AG04450 (cell line): ENCODE measurements around the gene RNF145. TPM values are rescaled to one million over a fixed set of nuclear protein-coding genes. Genes with fewer than 3 reads are reported as not detected.

Experiments
- CTCF ChIA-PET: fragments of 300-600, 350-600 bp; formaldehyde crosslinking; extraction: SDS; loops from one replicate; lab custom pipeline; 2022; ENCODE audit warnings: antibody characterized with exemption, inconsistent platforms; lab: Charles Lee
- POLR2A ChIA-PET: fragments of 350-600 bp; formaldehyde crosslinking; extraction: SDS; loops from one replicate; lab custom pipeline; 2021; ENCODE audit warnings: antibody characterized with exemption, inconsistent platforms; lab: Yijun Ruan, JAX
- DNase-seq: peaks from one replicate; pipeline ENCODE4 v3.0.0-alpha.2; 2011; ENCODE audit warnings: low read depth, low spot score
- H3K27ac ChIP-seq: one replicate; pipeline ENCODE4 v1.5.1; 2012; ENCODE audit warnings: low read depth, low read length, control low read depth
- H3K27me3 ChIP-seq: one replicate; pipeline ENCODE4 v1.6.0; 2012; ENCODE audit warnings: low read length; ENCODE audit not compliant: control insufficient read depth, insufficient read depth
- H3K4me3 ChIP-seq: 2 replicates; pipeline ENCODE4 v1.5.1; 2011; ENCODE audit warnings: mild to moderate bottlenecking, low read depth, low read length, control low read depth
- H3K9me3 ChIP-seq: 2 replicates; pipeline ENCODE4 v1.5.1; 2012; ENCODE audit warnings: low read length; ENCODE audit not compliant: control insufficient read depth, insufficient read depth
- polyA plus RNA-seq: library from polyadenylated mRNA; depleted of rRNA; stranded (reverse); fragments of >200 nt; gene quantifications from 2 replicates; pipeline ENCODE4 v1.2.3, GENCODE V29; 2011
- TF ChIP-seq, protein P1 (sequence below): IDR thresholded peaks from 2 replicates; pipeline ENCODE4 v1.5.1; 2011; ENCODE audit warnings: low read depth, low read length, control low read depth, inconsistent platforms

RNF145 gene
- polyA plus RNA-seq, 1 experiment = 66.3 TPM

DNA sequence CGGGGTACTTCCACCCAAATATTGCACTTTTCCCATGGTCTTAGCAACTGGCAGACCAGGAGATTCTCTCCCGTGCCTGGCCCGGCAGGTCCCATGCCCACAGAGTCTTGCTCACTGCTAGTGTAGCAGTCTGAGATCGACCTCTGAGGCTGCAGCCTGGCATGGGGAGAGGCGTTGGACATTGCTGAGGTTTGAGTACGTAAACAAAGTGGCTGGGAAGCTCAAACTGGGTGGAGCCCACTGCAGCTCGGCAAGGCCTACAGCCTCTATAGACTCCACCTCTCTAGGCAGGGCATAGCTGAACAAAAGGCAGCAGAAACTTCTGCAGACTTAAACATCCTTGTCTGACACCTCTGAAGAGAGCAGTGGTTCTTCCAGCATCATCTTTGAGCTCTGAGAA is 69.6 kb downstream of the RNF145 start:
- CTCF ChIA-PET = no interaction called here
- Histone ChIP-seq H3K4me3 (no peak overlapping the region), H3K27ac (no peak overlapping the region), H3K9me3 (no peaks in the 10 kb centered on the region), H3K27me3 (no peaks in the 10 kb centered on the region)
- TF ChIP-seq, protein P1, sequence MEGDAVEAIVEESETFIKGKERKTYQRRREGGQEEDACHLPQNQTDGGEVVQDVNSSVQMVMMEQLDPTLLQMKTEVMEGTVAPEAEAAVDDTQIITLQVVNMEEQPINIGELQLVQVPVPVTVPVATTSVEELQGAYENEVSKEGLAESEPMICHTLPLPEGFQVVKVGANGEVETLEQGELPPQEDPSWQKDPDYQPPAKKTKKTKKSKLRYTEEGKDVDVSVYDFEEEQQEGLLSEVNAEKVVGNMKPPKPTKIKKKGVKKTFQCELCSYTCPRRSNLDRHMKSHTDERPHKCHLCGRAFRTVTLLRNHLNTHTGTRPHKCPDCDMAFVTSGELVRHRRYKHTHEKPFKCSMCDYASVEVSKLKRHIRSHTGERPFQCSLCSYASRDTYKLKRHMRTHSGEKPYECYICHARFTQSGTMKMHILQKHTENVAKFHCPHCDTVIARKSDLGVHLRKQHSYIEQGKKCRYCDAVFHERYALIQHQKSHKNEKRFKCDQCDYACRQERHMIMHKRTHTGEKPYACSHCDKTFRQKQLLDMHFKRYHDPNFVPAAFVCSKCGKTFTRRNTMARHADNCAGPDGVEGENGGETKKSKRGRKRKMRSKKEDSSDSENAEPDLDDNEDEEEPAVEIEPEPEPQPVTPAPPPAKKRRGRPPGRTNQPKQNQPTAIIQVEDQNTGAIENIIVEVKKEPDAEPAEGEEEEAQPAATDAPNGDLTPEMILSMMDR = no peak
- no peak for DNase-seq
- POLR2A ChIA-PET = no interaction called here

DNA sequence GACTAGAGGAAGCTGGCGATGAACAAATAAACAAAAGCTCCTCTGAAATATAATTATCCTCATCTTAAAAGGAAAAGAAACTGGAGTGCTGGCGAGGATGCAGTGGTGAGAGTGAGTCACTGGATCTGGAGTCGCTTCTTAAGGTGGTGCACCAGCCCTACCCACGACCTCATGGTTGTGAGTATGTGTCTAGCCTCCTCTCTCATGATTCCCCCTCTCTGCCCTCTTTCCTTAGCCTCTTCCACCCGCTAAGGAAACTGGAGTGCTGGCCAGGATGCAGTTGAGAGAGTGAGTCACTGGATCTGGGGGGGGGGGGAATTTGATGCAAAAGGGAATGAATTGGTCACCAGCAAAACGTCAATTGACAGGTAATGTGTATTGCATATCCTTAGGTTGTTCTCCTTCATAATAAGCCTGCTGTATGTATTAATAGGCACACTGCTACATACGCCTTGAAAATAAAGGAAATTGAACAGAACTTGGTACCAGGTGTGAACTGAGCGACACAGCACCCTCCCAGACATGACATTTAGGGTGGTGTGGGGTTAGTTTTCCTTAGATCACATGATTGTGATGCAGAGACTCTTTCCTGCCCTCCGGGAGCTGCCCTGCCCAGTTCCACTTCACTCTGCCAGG is 73.3 kb downstream of the RNF145 start:
- CTCF ChIA-PET = interaction anchor here (0.6 to 2.0 kb wide), 5 partner anchors 21 to 1061 kb away, joined by 3 to 12 read pairs (median 3); no protein-coding TSS in a partner anchor
- POLR2A ChIA-PET = no interaction called here
- TF ChIP-seq, protein P1 = no peak
- no peaks in the 10 kb centered on the region for H3K27me3 ChIP-seq
- H3K27ac ChIP-seq = no peak overlapping the region
- H3K4me3 ChIP-seq = no peak overlapping the region
- H3K9me3 ChIP-seq = no peaks in the 10 kb centered on the region
- no peak for DNase-seq

DNA sequence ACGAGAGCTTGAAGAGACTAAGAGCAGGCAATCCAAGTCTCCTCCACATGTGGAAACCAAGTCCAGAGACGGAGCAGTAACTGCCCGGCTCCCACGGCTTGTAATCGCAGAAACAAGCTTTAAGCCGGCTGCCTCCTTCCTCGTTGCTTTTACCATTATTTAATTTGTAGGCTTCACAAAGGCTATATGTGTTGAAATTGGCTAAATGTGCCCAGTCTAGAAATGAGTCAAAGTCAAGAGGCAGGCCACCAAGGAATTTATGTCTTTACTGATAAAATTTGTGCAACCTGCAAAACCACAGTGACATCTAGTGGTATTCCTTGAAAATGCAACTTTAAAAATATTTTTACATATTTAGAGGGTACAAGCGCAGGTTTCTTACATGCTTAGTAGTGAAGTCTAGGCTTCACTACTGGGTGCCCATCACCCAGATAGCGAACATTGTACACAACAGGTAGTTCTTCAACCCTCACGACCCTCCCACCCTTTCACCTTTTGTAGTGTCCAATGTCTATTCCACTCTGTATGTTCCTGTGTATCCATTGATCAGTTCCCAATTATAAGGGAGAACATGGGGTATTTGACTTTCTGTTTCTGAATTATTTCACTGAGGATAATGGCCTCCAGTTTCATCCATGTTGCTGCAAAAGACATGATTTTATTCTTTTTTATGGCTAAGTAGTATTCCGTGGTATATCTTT is 76.2 kb downstream of the RNF145 start:
- ChIA-PET POLR2A (no interaction called here), CTCF (interaction anchor here (0.5 to 2.5 kb wide), 39 partner anchors 9 to 1371 kb away, joined by 3 to 104 read pairs (median 4); no protein-coding TSS in a partner anchor)
- TF ChIP-seq, protein P1 = peak; percentile 80
- no peak overlapping the region for H3K4me3 ChIP-seq
- H3K27ac ChIP-seq = no peak overlapping the region
- peak; percentile 15 for DNase-seq
- H3K27me3 ChIP-seq = peaks cover 11% of the 10 kb centered on the region
- no peaks in the 10 kb centered on the region for H3K9me3 ChIP-seq

DNA sequence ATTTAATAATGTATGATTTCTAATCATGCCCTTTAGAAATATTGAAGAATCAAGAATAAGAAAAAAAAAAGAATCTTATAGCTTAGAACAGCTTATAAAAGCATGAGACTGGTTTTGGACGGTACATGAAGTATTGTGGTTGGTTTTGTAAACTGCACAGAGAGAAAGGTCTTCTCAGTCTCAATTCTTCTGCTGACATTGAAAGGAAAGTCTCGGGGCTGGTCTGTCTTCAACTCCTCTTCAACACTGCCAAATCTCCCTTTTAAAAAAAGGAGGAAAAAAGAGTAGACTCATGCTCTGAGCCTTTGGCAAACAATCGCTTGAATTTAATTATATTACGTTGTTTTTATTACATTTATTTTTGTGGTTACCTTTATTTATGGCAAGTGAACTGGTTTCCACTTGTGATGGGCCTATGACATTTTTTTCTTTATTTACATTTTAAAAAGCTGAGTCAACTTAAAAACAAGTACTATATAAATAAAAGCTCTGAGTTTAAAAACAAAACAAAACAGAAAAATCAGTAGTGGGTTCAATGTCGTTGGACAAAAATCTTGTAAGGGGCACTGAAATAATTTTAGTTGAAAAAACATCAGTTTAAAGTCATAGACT is 76.8 kb downstream of the RNF145 start:
- ChIA-PET POLR2A (no interaction called here), CTCF (interaction anchor here (0.5 to 2.5 kb wide), 41 partner anchors 10 to 1371 kb away, joined by 3 to 104 read pairs (median 4); no protein-coding TSS in a partner anchor)
- TF ChIP-seq, protein P1 = no peak
- no peaks in the 10 kb centered on the region for H3K9me3 ChIP-seq
- H3K27ac ChIP-seq = no peak overlapping the region
- no peak for DNase-seq
- H3K27me3 ChIP-seq = peaks cover 14% of the 10 kb centered on the region
- H3K4me3 ChIP-seq = no peak overlapping the region
